Erythroblast (primary cell): ENCODE data around the gene IL20RB.

Experiments used
- GATA1 ChIP-seq: IDR thresholded peaks from 2 replicates; pipeline ENCODE4 v1.6.1; 2011; ENCODE audit warnings: low read depth, mild to moderate bottlenecking, control low read depth, low read length, moderate library complexity
- POLR2A ChIP-seq: IDR thresholded peaks from 2 replicates; pipeline ENCODE4 v1.6.1; 2011; ENCODE audit warnings: mild to moderate bottlenecking, low read length

DNA sequence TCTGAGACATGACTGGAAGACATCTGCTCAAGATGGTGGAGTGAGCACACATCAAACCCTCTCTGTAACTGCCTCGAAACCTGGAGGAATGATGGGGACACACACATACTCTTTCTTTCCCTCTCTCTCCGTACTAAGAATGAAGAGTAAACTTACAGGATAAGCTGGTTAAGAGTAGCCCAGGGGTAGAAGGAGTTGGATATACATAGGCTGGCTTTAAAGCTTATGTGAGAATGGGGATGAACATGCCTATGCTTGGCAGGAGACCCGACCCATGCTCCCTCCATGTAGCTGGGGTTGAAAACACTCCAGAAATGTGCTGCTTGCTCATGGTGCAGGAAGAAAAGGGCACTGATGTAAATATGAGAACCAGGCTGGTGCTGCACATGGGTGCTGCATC lies 68.9 kb downstream of the IL20RB start:
- no peak for TF ChIP-seq POLR2A
- no peak for TF ChIP-seq GATA1
